Measurements from ENCODE around the gene SLC25A43. TPM values are rescaled to one million over a fixed set of nuclear protein-coding genes. Genes with fewer than 3 reads are reported as not detected.

The SLC25A43 gene
- total RNA-seq, 5 donors from 2014 or later (not counting 1 experiment from before 2014, with no cell fraction given): 1.7 to 6.4 (median 5.3) TPM

GRCh38 chrX:119411959-119412358, 12.8 kb downstream of the SLC25A43 start:
- no peaks in the 10 kb centered on the region for H3K27me3 Mint-ChIP-seq
- ATAC-seq (replicated peaks in 1 of 4) (no peak), DNase-seq (no peak)
- no peak overlapping the region for H3K4me3 Mint-ChIP-seq
- no peak overlapping the region for H3K27ac Mint-ChIP-seq
- no peaks in the 10 kb centered on the region for H3K4me1 Mint-ChIP-seq
- Histone ChIP-seq H3K9me3 (no peaks in the 10 kb centered on the region), H3K27me3 (replicated peaks in 1 of 2; ENCODE audit: control insufficient read depth in 2 of 2, extremely low read depth in 1 of 2, insufficient read depth in 2 of 2, low read length in 1 of 2) (no peaks in the 10 kb centered on the region), H3K4me3 (ENCODE audit: control insufficient read depth in 1 of 2, extremely low read depth in 1 of 2, low read length in 1 of 2) (no peak overlapping the region), H3K36me3 (ENCODE audit: control insufficient read depth in 2 of 2, extremely low read depth in 1 of 2, insufficient read depth in 1 of 2, low read length in 1 of 2) (no peaks in the 10 kb centered on the region), H3K27ac (ENCODE audit: low read length) (no peak overlapping the region), H3K4me1 (ENCODE audit: control insufficient read depth in 1 of 2, extremely low read depth in 1 of 2, insufficient read depth in 2 of 2, low read length in 2 of 2) (no peaks in the 10 kb centered on the region)
- H3K9me3 Mint-ChIP-seq: no peaks in the 10 kb centered on the region
- WGBS (ENCODE audit: insufficient coverage): no CpG with 5 or more reads among the region's 7 CpGs
- POLR2A ChIA-PET: no interaction called here
- CTCF ChIA-PET: no interaction called here
- H3K36me3 Mint-ChIP-seq: peaks cover 11% of the 10 kb centered on the region

- Histone ChIP-seq H3K27me3 (replicated peaks in 1 of 2; ENCODE audit: control insufficient read depth in 2 of 2, extremely low read depth in 1 of 2, insufficient read depth in 2 of 2, low read length in 1 of 2) (no peaks in the 10 kb centered on the region), H3K9me3 (no peaks in the 10 kb centered on the region), H3K4me3 (ENCODE audit: control insufficient read depth in 1 of 2, extremely low read depth in 1 of 2, low read length in 1 of 2) (no peak overlapping the region), H3K27ac (ENCODE audit: low read length) (no peak overlapping the region), H3K36me3 (ENCODE audit: control insufficient read depth in 2 of 2, extremely low read depth in 1 of 2, insufficient read depth in 1 of 2, low read length in 1 of 2) (no peaks in the 10 kb centered on the region), H3K4me1 (ENCODE audit: control insufficient read depth in 1 of 2, extremely low read depth in 1 of 2, insufficient read depth in 2 of 2, low read length in 2 of 2) (no peaks in the 10 kb centered on the region)
- ATAC-seq (replicated peaks in 1 of 4) (no peak), DNase-seq (no peak)
- peaks cover 0 to 9% of the 10 kb centered on the region in 2 donors for H3K27me3 Mint-ChIP-seq
- H3K9me3 Mint-ChIP-seq: no peaks in the 10 kb centered on the region
- ChIA-PET POLR2A (no interaction called here), CTCF (interaction anchor here (0.7 kb wide), 2 partner anchors 35 to 180 kb away, joined by 3 read pairs; no protein-coding TSS in a partner anchor)
- H3K4me3 Mint-ChIP-seq: no peak overlapping the region
- H3K36me3 Mint-ChIP-seq: peaks cover 8% of the 10 kb centered on the region
- H3K27ac Mint-ChIP-seq: no peak overlapping the region
- WGBS (ENCODE audit: insufficient coverage): no CpG with 5 or more reads among the region's 4 CpGs
- H3K4me1 Mint-ChIP-seq: no peaks in the 10 kb centered on the region
Observed at GRCh38 chrX:119417376-119417775, 18.2 kb downstream of the SLC25A43 start.

- Mint-ChIP-seq H3K27ac (no peak overlapping the region), H3K9me3 (no peaks in the 10 kb centered on the region), H3K4me3 (no peak overlapping the region), H3K27me3 (peaks cover 0 to 9% of the 10 kb centered on the region in 2 donors), H3K36me3 (peaks cover 8% of the 10 kb centered on the region), H3K4me1 (no peaks in the 10 kb centered on the region)
- H3K4me1 ChIP-seq (ENCODE audit: control insufficient read depth in 1 of 2, extremely low read depth in 1 of 2, insufficient read depth in 2 of 2, low read length in 2 of 2): no peaks in the 10 kb centered on the region
- H3K36me3 ChIP-seq (ENCODE audit: control insufficient read depth in 2 of 2, extremely low read depth in 1 of 2, insufficient read depth in 1 of 2, low read length in 1 of 2): no peaks in the 10 kb centered on the region
- no peaks in the 10 kb centered on the region for H3K9me3 ChIP-seq
- DNase-seq: no peak
- WGBS (ENCODE audit: insufficient coverage): no CpG with 5 or more reads among the region's 1 CpG
- ATAC-seq (replicated peaks in 1 of 4): no peak
- POLR2A ChIA-PET: no interaction called here
- H3K4me3 ChIP-seq (ENCODE audit: control insufficient read depth in 1 of 2, extremely low read depth in 1 of 2, low read length in 1 of 2): no peak overlapping the region
- H3K27ac ChIP-seq (ENCODE audit: low read length): no peak overlapping the region
- H3K27me3 ChIP-seq (replicated peaks in 1 of 2; ENCODE audit: control insufficient read depth in 2 of 2, extremely low read depth in 1 of 2, insufficient read depth in 2 of 2, low read length in 1 of 2): no peaks in the 10 kb centered on the region
- CTCF ChIA-PET: interaction anchor here in 1 of 2 donors (0.7 kb wide), 1 partner anchor 180 kb away, joined by 3 read pairs; no protein-coding TSS in a partner anchor
Observed at GRCh38 chrX:119417842-119418241, 18.7 kb downstream of the SLC25A43 start.

DNA sequence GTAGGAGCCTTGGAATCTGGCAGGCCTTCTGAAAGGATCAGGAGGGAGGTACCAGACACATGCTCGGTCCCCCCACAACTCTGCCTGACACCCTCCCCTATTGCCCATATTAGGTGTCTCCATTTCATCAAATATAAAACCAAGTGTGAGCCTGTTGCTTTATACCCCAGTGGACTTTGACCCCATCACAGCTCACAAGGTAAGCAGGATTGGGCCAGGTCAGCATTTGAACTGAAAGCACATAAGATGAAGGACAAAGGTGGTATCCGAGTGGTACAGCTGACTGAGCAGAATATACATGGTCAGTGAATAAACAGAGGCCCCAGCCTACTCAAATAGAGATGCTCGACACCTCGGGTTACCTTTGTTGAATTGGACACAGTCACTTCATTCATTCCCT, 20.0 kb downstream of the SLC25A43 start:
- ATAC-seq (replicated peaks in 1 of 4) (no peak), DNase-seq (no peak)
- H3K36me3 Mint-ChIP-seq: peaks cover 8% of the 10 kb centered on the region
- CTCF ChIA-PET: no interaction called here
- H3K9me3 Mint-ChIP-seq: no peaks in the 10 kb centered on the region
- H3K27ac Mint-ChIP-seq: no peak overlapping the region
- H3K4me3 ChIP-seq (ENCODE audit: control insufficient read depth in 1 of 2, extremely low read depth in 1 of 2, low read length in 1 of 2): no peak overlapping the region
- no peaks in the 10 kb centered on the region for H3K27me3 ChIP-seq (replicated peaks in 1 of 2; ENCODE audit: control insufficient read depth in 2 of 2, extremely low read depth in 1 of 2, insufficient read depth in 2 of 2, low read length in 1 of 2)
- no peak overlapping the region for H3K27ac ChIP-seq (ENCODE audit: low read length)
- no peaks in the 10 kb centered on the region for H3K4me1 Mint-ChIP-seq
- no peaks in the 10 kb centered on the region for H3K36me3 ChIP-seq (ENCODE audit: control insufficient read depth in 2 of 2, extremely low read depth in 1 of 2, insufficient read depth in 1 of 2, low read length in 1 of 2)
- peaks cover 0 to 9% of the 10 kb centered on the region in 2 donors for H3K27me3 Mint-ChIP-seq
- no peaks in the 10 kb centered on the region for H3K9me3 ChIP-seq
- POLR2A ChIA-PET: no interaction called here
- no peak overlapping the region for H3K4me3 Mint-ChIP-seq
- WGBS (ENCODE audit: insufficient coverage): 100% methylated on average over 2 of the region's 4 CpGs
- no peaks in the 10 kb centered on the region for H3K4me1 ChIP-seq (ENCODE audit: control insufficient read depth in 1 of 2, extremely low read depth in 1 of 2, insufficient read depth in 2 of 2, low read length in 2 of 2)

DNA sequence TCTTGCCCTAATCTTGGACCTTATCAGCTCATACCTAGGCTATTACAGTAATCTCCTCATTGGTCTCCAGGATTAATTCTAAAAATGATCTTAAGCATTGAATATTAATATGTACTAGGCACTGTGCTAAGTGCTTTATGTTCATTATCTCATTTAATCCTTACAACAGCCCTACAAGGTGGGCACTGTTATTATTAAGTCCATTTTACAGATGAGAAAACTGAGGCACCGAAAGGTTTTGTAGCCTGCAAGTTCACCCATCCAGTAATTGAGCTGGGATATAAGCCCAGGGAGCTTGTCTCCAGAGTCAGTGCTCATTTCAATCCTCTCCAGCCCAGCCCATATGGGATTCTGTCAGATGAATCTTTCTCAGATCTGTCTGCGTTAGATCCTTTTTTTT, 20.8 kb downstream of the SLC25A43 start:
- no peak overlapping the region for H3K27ac ChIP-seq (ENCODE audit: low read length)
- DNase-seq: no peak
- H3K27ac Mint-ChIP-seq: no peak overlapping the region
- ChIA-PET POLR2A (no interaction called here), CTCF (interaction anchor here in 1 of 2 donors (0.7 kb wide), 1 partner anchor 665 kb away, joined by 5 read pairs; no protein-coding TSS in a partner anchor)
- no peaks in the 10 kb centered on the region for H3K4me1 Mint-ChIP-seq
- H3K9me3 Mint-ChIP-seq: no peaks in the 10 kb centered on the region
- ATAC-seq (replicated peaks in 1 of 4): no peak
- H3K27me3 Mint-ChIP-seq: peaks cover 0 to 9% of the 10 kb centered on the region in 2 donors
- no peaks in the 10 kb centered on the region for H3K36me3 ChIP-seq (ENCODE audit: control insufficient read depth in 2 of 2, extremely low read depth in 1 of 2, insufficient read depth in 1 of 2, low read length in 1 of 2)
- no peaks in the 10 kb centered on the region for H3K4me1 ChIP-seq (ENCODE audit: control insufficient read depth in 1 of 2, extremely low read depth in 1 of 2, insufficient read depth in 2 of 2, low read length in 2 of 2)
- no CpG with 5 or more reads among the region's 2 CpGs for WGBS (ENCODE audit: insufficient coverage)
- no peak overlapping the region for H3K4me3 Mint-ChIP-seq
- no peaks in the 10 kb centered on the region for H3K27me3 ChIP-seq (replicated peaks in 1 of 2; ENCODE audit: control insufficient read depth in 2 of 2, extremely low read depth in 1 of 2, insufficient read depth in 2 of 2, low read length in 1 of 2)
- no peak overlapping the region for H3K4me3 ChIP-seq (ENCODE audit: control insufficient read depth in 1 of 2, extremely low read depth in 1 of 2, low read length in 1 of 2)
- H3K9me3 ChIP-seq: no peaks in the 10 kb centered on the region
- H3K36me3 Mint-ChIP-seq: peaks cover 8% of the 10 kb centered on the region

DNA sequence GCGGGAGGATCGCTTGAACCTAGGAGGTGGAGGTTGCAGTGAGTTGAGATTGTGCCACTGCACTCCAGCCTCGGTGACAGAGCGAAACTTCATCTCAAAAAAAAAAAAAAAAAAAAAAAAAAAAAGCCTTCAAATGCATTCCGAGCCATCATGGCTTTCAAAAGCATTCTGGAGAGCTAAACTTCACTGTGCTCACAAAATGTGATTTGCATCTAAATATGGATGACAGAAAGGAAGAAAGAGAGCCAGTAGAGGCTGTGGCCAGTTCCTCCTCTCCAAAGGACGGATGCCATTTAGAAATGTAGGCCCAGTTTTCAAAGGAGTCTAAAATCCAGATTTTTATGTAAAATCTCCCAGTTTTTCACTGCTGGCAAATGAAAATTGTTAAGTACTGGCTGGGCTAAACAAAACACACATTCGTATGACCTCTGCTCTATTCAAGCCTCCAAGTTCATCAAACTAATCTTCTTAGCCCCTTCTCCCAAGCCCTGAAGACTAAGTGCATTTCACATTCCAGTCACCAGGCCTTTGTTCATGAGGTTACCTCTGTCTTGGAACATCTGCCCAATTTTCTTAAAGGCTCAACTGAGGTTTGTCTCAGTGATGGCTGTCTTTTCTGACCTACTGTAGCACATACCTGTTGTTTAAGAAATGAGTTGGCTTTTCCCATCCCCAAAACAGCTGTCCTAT, 22.0 kb downstream of the SLC25A43 start:
- no peaks in the 10 kb centered on the region for H3K36me3 ChIP-seq (ENCODE audit: control insufficient read depth in 2 of 2, extremely low read depth in 1 of 2, insufficient read depth in 1 of 2, low read length in 1 of 2)
- ChIA-PET POLR2A (no interaction called here), CTCF (interaction anchor here in 1 of 2 donors (0.6 kb wide), 1 partner anchor 13 kb away, joined by 3 read pairs; no protein-coding TSS in a partner anchor)
- DNase-seq (no peak), ATAC-seq (replicated peaks in 1 of 4) (no peak)
- no peak overlapping the region for H3K27ac ChIP-seq (ENCODE audit: low read length)
- H3K27me3 ChIP-seq (replicated peaks in 1 of 2; ENCODE audit: control insufficient read depth in 2 of 2, extremely low read depth in 1 of 2, insufficient read depth in 2 of 2, low read length in 1 of 2): no peaks in the 10 kb centered on the region
- Mint-ChIP-seq H3K4me3 (no peak overlapping the region), H3K4me1 (peaks cover 0 to 1% (median 0%) of the 10 kb centered on the region in 3 donors), H3K27me3 (peaks cover 0 to 9% of the 10 kb centered on the region in 2 donors), H3K27ac (no peak overlapping the region), H3K36me3 (peaks cover 8% of the 10 kb centered on the region), H3K9me3 (no peaks in the 10 kb centered on the region)
- H3K4me3 ChIP-seq (ENCODE audit: control insufficient read depth in 1 of 2, extremely low read depth in 1 of 2, low read length in 1 of 2): no peak overlapping the region
- peaks cover 0 to 5% of the 10 kb centered on the region in 2 experiments for H3K4me1 ChIP-seq (ENCODE audit: control insufficient read depth in 1 of 2, extremely low read depth in 1 of 2, insufficient read depth in 2 of 2, low read length in 2 of 2)
- no peaks in the 10 kb centered on the region for H3K9me3 ChIP-seq
- no CpG with 5 or more reads among the region's 7 CpGs for WGBS (ENCODE audit: insufficient coverage)

Measured in T-cell (primary cell).